NCI-H1694 treated with DMSO at 0.1 percent for 48 hours (cell line): Measurements from ENCODE around the gene TRIM27.
"Not testable (repeated sequence)": the region's sequence is repeated elsewhere in the genome, so short reads cannot be mapped to it uniquely, and the experiment has no call there.

ENCODE experiments used
- DNase-seq: peaks from one replicate; lab custom pipeline; 2025; lab: John Stamatoyannopoulos, UW

Gene TRIM27

GRCh38 chr6:28943223-28943556, 19.4 kb upstream of the TRIM27 start:
- DNase-seq: no peak

GRCh38 chr6:28941684-28942448, 18.1 kb upstream of the TRIM27 start:
- no peak for DNase-seq

GRCh38 chr6:28940858-28941683, 17.3 kb upstream of the TRIM27 start:
- DNase-seq: peak; percentile 90

- peak; percentile 57 for DNase-seq
These were observed 16.6 kb upstream of the TRIM27 start for GRCh38 chr6:28940294-28940857.

GRCh38 chr6:28933069-28933468, 9.3 kb upstream of the TRIM27 start:
- no peak for DNase-seq

- DNase-seq: no peak
These were observed 6.3 kb upstream of the TRIM27 start for GRCh38 chr6:28929887-28930620.

- not testable (repeated sequence) for DNase-seq
These were observed 5.6 kb upstream of the TRIM27 start for GRCh38 chr6:28929339-28929738.

GRCh38 chr6:28927846-28928245, 4.1 kb upstream of the TRIM27 start:
- DNase-seq: no peak

GRCh38 chr6:28922821-28923317, 916 bp downstream of the TRIM27 start:
- no peak for DNase-seq

GRCh38 chr6:28922004-28922820, 1.6 kb downstream of the TRIM27 start:
- DNase-seq: no peak

GRCh38 chr6:28920281-28920680, 3.5 kb downstream of the TRIM27 start:
- no peak for DNase-seq

GRCh38 chr6:28914941-28915340, 8.8 kb downstream of the TRIM27 start:
- DNase-seq: no peak

- no peak for DNase-seq
These were observed 12.7 kb downstream of the TRIM27 start for GRCh38 chr6:28910901-28911690.

GRCh38 chr6:28907394-28907793, 16.4 kb downstream of the TRIM27 start:
- no peak for DNase-seq

GRCh38 chr6:28906669-28907068, 17.1 kb downstream of the TRIM27 start:
- no peak for DNase-seq

- DNase-seq: no peak
These were observed 20.1 kb downstream of the TRIM27 start for GRCh38 chr6:28903686-28904085.

GRCh38 chr6:28901831-28902230, 22.0 kb downstream of the TRIM27 start:
- no peak for DNase-seq

GRCh38 chr6:28900577-28901256, 23.1 kb downstream of the TRIM27 start:
- DNase-seq: no peak

- DNase-seq: no peak
These were observed 25.1 kb downstream of the TRIM27 start for GRCh38 chr6:28898710-28898965.

- DNase-seq: no peak
These were observed 26.4 kb downstream of the TRIM27 start for GRCh38 chr6:28897369-28897745.
